GM12878 (cell line): ENCODE data around the gene TPCN1. TPM values are rescaled to one million over a fixed set of nuclear protein-coding genes. Genes with fewer than 3 reads are reported as not detected.
A peak's percentile ranks its signal among the peaks of the same experiment; 100 is the strongest.

Experiments used
- ATAC-seq: fragments of 200-7000 bp; cut with Tn5 transposase; 3 replicates; pipeline ENCODE4 v1.9.1; 2020; ENCODE audit warnings: mild to moderate bottlenecking, moderate library complexity
- BruUV-seq: library from RNA; stranded (reverse); fragments of 400-500 nt; replicated peaks from 2 replicates; lab custom pipeline; 2021; lab: Mats Ljungman, UMichigan
- CTCF ChIA-PET: fragments of 300-600 bp; sonication (Branson Sonifier 250); formaldehyde crosslinking; extraction: SDS; loops from one replicate; lab custom pipeline; 2021; ENCODE audit warnings: inconsistent platforms; lab: Yijun Ruan, JAX
- POLR2A ChIA-PET: fragments of 350-600 bp; formaldehyde crosslinking; extraction: SDS; loops from one replicate; lab custom pipeline; 2021; ENCODE audit warnings: inconsistent platforms; lab: Charles Lee
- RAD21 ChIA-PET: fragments of 300-600 bp; sonication (Branson Sonifier 250); formaldehyde crosslinking; loops from one replicate; lab custom pipeline; 2023; ENCODE audit warnings: antibody characterized with exemption; ENCODE audit not compliant: unreplicated experiment; lab: Charles Lee
- SMC1A ChIA-PET: fragments of 300-600 bp; sonication (Branson Sonifier 250); formaldehyde crosslinking; loops from one replicate; lab custom pipeline; 2023; ENCODE audit not compliant: unreplicated experiment, uncharacterized antibody; lab: Charles Lee
- DNase-seq: peaks from one replicate; pipeline ENCODE4 v3.0.0-alpha.2; 2011; ENCODE audit warnings: low read depth, low spot score
- FAIRE-seq: peaks from 3 replicates; lab custom pipeline; 2011; peaks lifted over from hg19 to GRCh38; lab: Jason Lieb, UNC
- H2AFZ ChIP-seq: 2 replicates; pipeline ENCODE4 v1.6.0; 2011; ENCODE audit warnings: low read depth, low read length, control low read depth; ENCODE audit not compliant: control insufficient read depth
- H3K27ac ChIP-seq: 2 replicates; pipeline ENCODE4 v1.5.1; 2011; ENCODE audit warnings: control low read depth; ENCODE audit not compliant: control insufficient read depth, insufficient read depth
- H3K27me3 ChIP-seq, 2 experiments: replicated peaks in 1 of 2; 2 replicates each; pipeline versions ENCODE4 v1.6.0 to v1.6.1; 2011; ENCODE audit warnings: low read length in 1 of 2; ENCODE audit not compliant: control insufficient read depth in 2 of 2, insufficient read depth in 2 of 2
- H3K36me3 ChIP-seq, 2 experiments: 2 replicates each; pipeline ENCODE4 v1.5.1; 2011; ENCODE audit warnings: low read length in 1 of 2; ENCODE audit not compliant: control insufficient read depth in 2 of 2, insufficient read depth in 2 of 2
- H3K4me1 ChIP-seq: 2 replicates; pipeline ENCODE4 v1.6.1; 2011; ENCODE audit warnings: mild to moderate bottlenecking, low read length, moderate library complexity, mixed read lengths; ENCODE audit not compliant: control insufficient read depth, insufficient read depth
- H3K4me2 ChIP-seq: 2 replicates; pipeline ENCODE4 v1.6.0; 2011; ENCODE audit warnings: control low read depth; ENCODE audit not compliant: control insufficient read depth, insufficient read depth
- H3K4me3 ChIP-seq: fragments of 200-600 bp; sonication (generic); 2 replicates; pipeline ENCODE4 v1.5.1; 2016
- H3K79me2 ChIP-seq: 2 replicates; pipeline ENCODE4 v1.6.0; 2011; ENCODE audit warnings: low read length; ENCODE audit not compliant: control insufficient read depth, insufficient read depth
- H3K9ac ChIP-seq: 2 replicates; pipeline ENCODE4 v1.8.0; 2011; ENCODE audit warnings: low read length, control low read depth, mixed read lengths; ENCODE audit not compliant: control insufficient read depth, insufficient read depth
- H3K9me3 ChIP-seq: replicated peaks from 3 replicates; pipeline ENCODE4 v1.5.1; 2011; ENCODE audit warnings: mild to moderate bottlenecking, low read length; ENCODE audit not compliant: control insufficient read depth, insufficient read depth
- H4K20me1 ChIP-seq: 2 replicates; pipeline ENCODE4 v1.6.0; 2011; ENCODE audit not compliant: control insufficient read depth, insufficient read depth
- BHLHE40 ChIP-seq, 2 experiments: fragments of 450-650 bp in 1 of 2; IDR thresholded peaks; 2 replicates each; pipeline ENCODE4 v1.6.1; 2011 to 2017; ENCODE audit warnings: low read depth in 2 of 2, borderline replicate concordance in 1 of 2, improper control_type of control experiment in 1 of 2, low read length in 1 of 2, mild to moderate bottlenecking in 1 of 2
- CHD1 ChIP-seq: IDR thresholded peaks from 2 replicates; pipeline ENCODE4 v1.6.1; 2012; ENCODE audit warnings: low read depth, low read length, improper control_type of control experiment
- CHD2 ChIP-seq: IDR thresholded peaks from 2 replicates; pipeline ENCODE4 v1.6.1; 2011; ENCODE audit warnings: low read depth, low read length, improper control_type of control experiment, borderline replicate concordance
- FOXM1 ChIP-seq: IDR thresholded peaks from 2 replicates; pipeline ENCODE4 v1.6.1; 2012; ENCODE audit warnings: low read depth, mild to moderate bottlenecking, inconsistent platforms, low read length, moderate library complexity
- MLLT1 ChIP-seq: fragments of 450-650 bp; IDR thresholded peaks from 2 replicates; pipeline ENCODE4 v1.6.1; 2016; ENCODE audit warnings: mild to moderate bottlenecking
- NR2C1 ChIP-seq: fragments of 450-650 bp; IDR thresholded peaks from 2 replicates; pipeline ENCODE4 v1.6.1; 2017; ENCODE audit warnings: antibody characterized with exemption, mild to moderate bottlenecking, moderate library complexity
- NR2F1 ChIP-seq: fragments of 450-650 bp; conservative IDR thresholded peaks from 2 replicates; pipeline ENCODE4 v1.6.1; 2017; ENCODE audit warnings: mild to moderate bottlenecking
- NRF1 ChIP-seq: conservative IDR thresholded peaks from 2 replicates; pipeline ENCODE4 v1.6.1; 2011; ENCODE audit warnings: mild to moderate bottlenecking, low read depth, low read length, improper control_type of control experiment
- SIX5 ChIP-seq: IDR thresholded peaks from 2 replicates; pipeline ENCODE4 v1.6.1; 2011; ENCODE audit warnings: mild to moderate bottlenecking, low read depth, low read length, moderate library complexity; ENCODE audit not compliant: severe bottlenecking
- SP1 ChIP-seq: IDR thresholded peaks from one replicate; pipeline ENCODE4 v1.6.1; 2011; ENCODE audit warnings: low read depth, low read length
- SPI1 ChIP-seq: IDR thresholded peaks from 2 replicates; pipeline ENCODE4 v1.6.1; 2011; ENCODE audit warnings: low read depth, mild to moderate bottlenecking, low read length, moderate library complexity, borderline replicate concordance; ENCODE audit not compliant: insufficient read depth
- ZNF217 ChIP-seq: fragments of 450-650 bp; IDR thresholded peaks from 2 replicates; pipeline ENCODE4 v1.6.1; 2017; ENCODE audit warnings: antibody characterized with exemption, mild to moderate bottlenecking
- ZNF622 ChIP-seq: fragments of 450-650 bp; IDR thresholded peaks from 2 replicates; pipeline ENCODE4 v1.6.1; 2017; ENCODE audit warnings: mild to moderate bottlenecking, inconsistent platforms
- WGBS: methylation state at CpG from one replicate; pipeline ENCODE4 v1.1.6; 2016; ENCODE audit warnings: low lambda C conversion rate; ENCODE audit not compliant: insufficient replicate concordance, insufficient coverage; ENCODE audit errors: missing lambda C conversion rate; 5-methylcytosine and 5-hydroxymethylcytosine counted together
- in situ Hi-C: fragments of 300-500 bp; cut with MboI; formaldehyde crosslinking; loops from 9 replicates; pipeline ENCODE4 v1.14.3; 2018; ENCODE audit warnings: mixed read lengths
- intact Hi-C: fragments of 100-400 bp; cut with micrococcal nuclease; formaldehyde crosslinking; loops from one replicate; pipeline ENCODE4 v1.14.2; 2022; ENCODE audit not compliant: unreplicated experiment
- polyA plus RNA-seq, 11 experiments: library from polyadenylated mRNA; depleted of rRNA in 4 of 11; unstranded in 6 of 11; stranded (reverse) in 5 of 11; fragments of >200 nt; fragmentation: Nextera tagmentation in 4 of 11; fragmentation: Illumina TruSeq in 1 of 11; extraction: Ambion mirVana in 4 of 11; extraction: Trizol in 1 of 11; gene quantifications; 1 replicate in 1 of 11; 2 replicates in 10 of 11; pipeline versions ENCODE4 v1.2.1 to v1.2.3, GENCODE V29; 2011 to 2016; ENCODE audit warnings: inconsistent platforms in 2 of 11, missing spikeins in 2 of 11, low read depth in 1 of 11
- total RNA-seq, 4 experiments: library from RNA; depleted of rRNA in 3 of 4; stranded (reverse); fragments of >200 nt in 3 of 4; fragmentation: Illumina TruSeq in 1 of 4; extraction: Trizol in 1 of 4; gene quantifications; 2 replicates each; pipeline versions ENCODE4 v1.2.1 to v1.2.3, GENCODE V29; 2013 to 2021
- TF ChIP-seq, protein P1 (sequence below): fragments of 450-650 bp; IDR thresholded peaks from 2 replicates; pipeline ENCODE4 v1.6.1; 2017; ENCODE audit warnings: mild to moderate bottlenecking, moderate library complexity
- TF ChIP-seq, protein P2 (sequence below): IDR thresholded peaks from 2 replicates; pipeline ENCODE4 v1.6.1; 2011; ENCODE audit warnings: low read depth, low read length, improper control_type of control experiment, borderline replicate concordance

Gene TPCN1
- total and polyA plus RNA-seq, 10 of the 15 experiments (the other 5 are each of a cell fraction or from before 2014, with no cell fraction given), result 0.79 to 30.9 (median 19.4) TPM

DNA sequence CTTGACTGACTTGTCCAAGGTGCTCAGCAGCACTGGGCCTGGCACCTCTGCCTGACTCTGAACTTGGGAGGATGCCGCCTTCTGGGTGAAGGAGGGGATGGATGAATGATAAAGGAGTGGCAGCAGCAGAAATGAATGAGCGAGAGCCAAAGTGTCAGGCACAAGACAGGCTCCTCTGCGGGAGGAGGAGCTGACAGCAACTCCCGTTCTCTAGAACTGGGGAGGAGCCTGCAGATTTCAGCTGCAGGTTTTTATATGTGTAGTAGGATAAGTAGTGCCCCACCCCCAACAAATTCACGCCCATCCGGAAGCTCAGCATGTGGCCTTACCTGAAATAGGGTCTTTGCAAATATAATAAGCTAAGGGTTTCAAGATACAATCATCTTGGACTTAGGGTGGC is 80.5 kb downstream of the TPCN1 start (continued):
- TF ChIP-seq CHD1 (no peak), CHD2 (no peak), SPI1 (no peak), NR2C1 (no peak), NR2F1 (no peak)
- TF ChIP-seq, protein P1, sequence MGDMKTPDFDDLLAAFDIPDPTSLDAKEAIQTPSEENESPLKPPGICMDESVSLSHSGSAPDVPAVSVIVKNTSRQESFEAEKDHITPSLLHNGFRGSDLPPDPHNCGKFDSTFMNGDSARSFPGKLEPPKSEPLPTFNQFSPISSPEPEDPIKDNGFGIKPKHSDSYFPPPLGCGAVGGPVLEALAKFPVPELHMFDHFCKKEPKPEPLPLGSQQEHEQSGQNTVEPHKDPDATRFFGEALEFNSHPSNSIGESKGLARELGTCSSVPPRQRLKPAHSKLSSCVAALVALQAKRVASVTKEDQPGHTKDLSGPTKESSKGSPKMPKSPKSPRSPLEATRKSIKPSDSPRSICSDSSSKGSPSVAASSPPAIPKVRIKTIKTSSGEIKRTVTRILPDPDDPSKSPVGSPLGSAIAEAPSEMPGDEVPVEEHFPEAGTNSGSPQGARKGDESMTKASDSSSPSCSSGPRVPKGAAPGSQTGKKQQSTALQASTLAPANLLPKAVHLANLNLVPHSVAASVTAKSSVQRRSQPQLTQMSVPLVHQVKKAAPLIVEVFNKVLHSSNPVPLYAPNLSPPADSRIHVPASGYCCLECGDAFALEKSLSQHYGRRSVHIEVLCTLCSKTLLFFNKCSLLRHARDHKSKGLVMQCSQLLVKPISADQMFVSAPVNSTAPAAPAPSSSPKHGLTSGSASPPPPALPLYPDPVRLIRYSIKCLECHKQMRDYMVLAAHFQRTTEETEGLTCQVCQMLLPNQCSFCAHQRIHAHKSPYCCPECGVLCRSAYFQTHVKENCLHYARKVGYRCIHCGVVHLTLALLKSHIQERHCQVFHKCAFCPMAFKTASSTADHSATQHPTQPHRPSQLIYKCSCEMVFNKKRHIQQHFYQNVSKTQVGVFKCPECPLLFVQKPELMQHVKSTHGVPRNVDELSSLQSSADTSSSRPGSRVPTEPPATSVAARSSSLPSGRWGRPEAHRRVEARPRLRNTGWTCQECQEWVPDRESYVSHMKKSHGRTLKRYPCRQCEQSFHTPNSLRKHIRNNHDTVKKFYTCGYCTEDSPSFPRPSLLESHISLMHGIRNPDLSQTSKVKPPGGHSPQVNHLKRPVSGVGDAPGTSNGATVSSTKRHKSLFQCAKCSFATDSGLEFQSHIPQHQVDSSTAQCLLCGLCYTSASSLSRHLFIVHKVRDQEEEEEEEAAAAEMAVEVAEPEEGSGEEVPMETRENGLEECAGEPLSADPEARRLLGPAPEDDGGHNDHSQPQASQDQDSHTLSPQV, result no peak

GRCh38 chr12:113302466-113302865 is 81.2 kb downstream of the TPCN1 start:
- RAD21 ChIA-PET, result no interaction called here
- CTCF ChIA-PET, result interaction anchor here (1.1 kb wide), 1 partner anchor 123 kb away, joined by 3 read pairs; no protein-coding TSS in a partner anchor
- Histone ChIP-seq H3K4me1 (no peaks in the 10 kb centered on the region), H3K9ac (no peak overlapping the region), H3K4me3 (no peak overlapping the region), H2AFZ (no peak overlapping the region), H3K36me3 (peaks cover 0 to 6% of the 10 kb centered on the region in 2 experiments; a peak in 3 of 4 replicates), H3K9me3 (no peaks in the 10 kb centered on the region), H3K79me2 (no peaks in the 10 kb centered on the region), H4K20me1 (no peaks in the 10 kb centered on the region), H3K27me3 (no peaks in the 10 kb centered on the region), H3K27ac (no peak overlapping the region), H3K4me2 (no peak overlapping the region)
- FAIRE-seq (peak; percentile 7), ATAC-seq (no peak), DNase-seq (no peak)
- WGBS, result 82% methylated on average over 8 of the region's 8 CpGs
- SMC1A ChIA-PET, result no interaction called here
- no TSS peak for BruUV-seq
- intact Hi-C loops, result no loop called here
- in situ Hi-C loops, result no loop called here
- POLR2A ChIA-PET, result no interaction called here
- TF ChIP-seq FOXM1, result no peak
- TF ChIP-seq, protein P2, sequence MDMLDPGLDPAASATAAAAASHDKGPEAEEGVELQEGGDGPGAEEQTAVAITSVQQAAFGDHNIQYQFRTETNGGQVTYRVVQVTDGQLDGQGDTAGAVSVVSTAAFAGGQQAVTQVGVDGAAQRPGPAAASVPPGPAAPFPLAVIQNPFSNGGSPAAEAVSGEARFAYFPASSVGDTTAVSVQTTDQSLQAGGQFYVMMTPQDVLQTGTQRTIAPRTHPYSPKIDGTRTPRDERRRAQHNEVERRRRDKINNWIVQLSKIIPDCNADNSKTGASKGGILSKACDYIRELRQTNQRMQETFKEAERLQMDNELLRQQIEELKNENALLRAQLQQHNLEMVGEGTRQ, result no peak
- no peak for TF ChIP-seq ZNF622
- TF ChIP-seq SIX5, result no peak
- TF ChIP-seq SP1, result no peak
- TF ChIP-seq ZNF217, result no peak
- TF ChIP-seq BHLHE40 (IDR thresholded peaks at IDR 0.05; ENCODE audit: borderline replicate concordance in 1 of 2, low read depth in 2 of 2, low read length in 1 of 2), result no peak
- no peak for TF ChIP-seq MLLT1
- no peak for TF ChIP-seq NRF1
